Bronchial epithelial cell (primary cell): Measurements from ENCODE around the gene SF3A2. TPM values are rescaled to one million over a fixed set of nuclear protein-coding genes. Genes with fewer than 3 reads are reported as not detected.

Experiments
- DNase-seq: peaks from one replicate; pipeline ENCODE4 v3.0.0-alpha.2; 2010; ENCODE audit warnings: low read depth
- FAIRE-seq: peaks from 2 replicates; lab custom pipeline; 2011; peaks lifted over from hg19 to GRCh38; lab: Jason Lieb, UNC
- H3K27me3 ChIP-seq: 2 replicates; pipeline ENCODE4 v1.5.1; 2011; ENCODE audit warnings: low read length; ENCODE audit not compliant: control insufficient read depth, insufficient read depth
- H3K36me3 ChIP-seq: 2 replicates; pipeline ENCODE4 v1.5.1; 2011; ENCODE audit warnings: low read length; ENCODE audit not compliant: control insufficient read depth, insufficient read depth
- H3K4me3 ChIP-seq: 2 replicates; pipeline ENCODE4 v1.5.1; 2011; ENCODE audit warnings: mild to moderate bottlenecking, low read depth, low read length, control low read depth
- total RNA-seq: library from RNA; depleted of rRNA; stranded (reverse); fragments of >200 nt; gene quantifications from 2 replicates; pipeline ENCODE4 v1.2.1, GENCODE V29; 2014
- TF ChIP-seq, protein P1 (sequence below): IDR thresholded peaks from 2 replicates; pipeline ENCODE4 v1.5.1; 2011; ENCODE audit warnings: mild to moderate bottlenecking, moderate library complexity, low read length, control low read depth, inconsistent platforms; ENCODE audit not compliant: insufficient read depth, severe bottlenecking

The SF3A2 gene
- total RNA-seq, 1 donor from 2014 or later, result 24.2 TPM

GRCh38 chr19:2237869-2238153 is 1.2 kb downstream of the SF3A2 start:
- Histone ChIP-seq H3K4me3 (peak overlapping the region; percentile 78), H3K36me3 (peaks cover 19% of the 10 kb centered on the region), H3K27me3 (no peaks in the 10 kb centered on the region)
- DNase-seq (no peak), FAIRE-seq (no peak)
- TF ChIP-seq, protein P1, sequence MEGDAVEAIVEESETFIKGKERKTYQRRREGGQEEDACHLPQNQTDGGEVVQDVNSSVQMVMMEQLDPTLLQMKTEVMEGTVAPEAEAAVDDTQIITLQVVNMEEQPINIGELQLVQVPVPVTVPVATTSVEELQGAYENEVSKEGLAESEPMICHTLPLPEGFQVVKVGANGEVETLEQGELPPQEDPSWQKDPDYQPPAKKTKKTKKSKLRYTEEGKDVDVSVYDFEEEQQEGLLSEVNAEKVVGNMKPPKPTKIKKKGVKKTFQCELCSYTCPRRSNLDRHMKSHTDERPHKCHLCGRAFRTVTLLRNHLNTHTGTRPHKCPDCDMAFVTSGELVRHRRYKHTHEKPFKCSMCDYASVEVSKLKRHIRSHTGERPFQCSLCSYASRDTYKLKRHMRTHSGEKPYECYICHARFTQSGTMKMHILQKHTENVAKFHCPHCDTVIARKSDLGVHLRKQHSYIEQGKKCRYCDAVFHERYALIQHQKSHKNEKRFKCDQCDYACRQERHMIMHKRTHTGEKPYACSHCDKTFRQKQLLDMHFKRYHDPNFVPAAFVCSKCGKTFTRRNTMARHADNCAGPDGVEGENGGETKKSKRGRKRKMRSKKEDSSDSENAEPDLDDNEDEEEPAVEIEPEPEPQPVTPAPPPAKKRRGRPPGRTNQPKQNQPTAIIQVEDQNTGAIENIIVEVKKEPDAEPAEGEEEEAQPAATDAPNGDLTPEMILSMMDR, result no peak

- no peaks in the 10 kb centered on the region for H3K27me3 ChIP-seq
- H3K36me3 ChIP-seq, result peaks cover 20% of the 10 kb centered on the region
- no peak for FAIRE-seq
- TF ChIP-seq, protein P1, result no peak
- H3K4me3 ChIP-seq, result no peak overlapping the region
- no peak for DNase-seq
Measured at GRCh38 chr19:2239173-2239572, 2.5 kb downstream of the SF3A2 start.

DNA sequence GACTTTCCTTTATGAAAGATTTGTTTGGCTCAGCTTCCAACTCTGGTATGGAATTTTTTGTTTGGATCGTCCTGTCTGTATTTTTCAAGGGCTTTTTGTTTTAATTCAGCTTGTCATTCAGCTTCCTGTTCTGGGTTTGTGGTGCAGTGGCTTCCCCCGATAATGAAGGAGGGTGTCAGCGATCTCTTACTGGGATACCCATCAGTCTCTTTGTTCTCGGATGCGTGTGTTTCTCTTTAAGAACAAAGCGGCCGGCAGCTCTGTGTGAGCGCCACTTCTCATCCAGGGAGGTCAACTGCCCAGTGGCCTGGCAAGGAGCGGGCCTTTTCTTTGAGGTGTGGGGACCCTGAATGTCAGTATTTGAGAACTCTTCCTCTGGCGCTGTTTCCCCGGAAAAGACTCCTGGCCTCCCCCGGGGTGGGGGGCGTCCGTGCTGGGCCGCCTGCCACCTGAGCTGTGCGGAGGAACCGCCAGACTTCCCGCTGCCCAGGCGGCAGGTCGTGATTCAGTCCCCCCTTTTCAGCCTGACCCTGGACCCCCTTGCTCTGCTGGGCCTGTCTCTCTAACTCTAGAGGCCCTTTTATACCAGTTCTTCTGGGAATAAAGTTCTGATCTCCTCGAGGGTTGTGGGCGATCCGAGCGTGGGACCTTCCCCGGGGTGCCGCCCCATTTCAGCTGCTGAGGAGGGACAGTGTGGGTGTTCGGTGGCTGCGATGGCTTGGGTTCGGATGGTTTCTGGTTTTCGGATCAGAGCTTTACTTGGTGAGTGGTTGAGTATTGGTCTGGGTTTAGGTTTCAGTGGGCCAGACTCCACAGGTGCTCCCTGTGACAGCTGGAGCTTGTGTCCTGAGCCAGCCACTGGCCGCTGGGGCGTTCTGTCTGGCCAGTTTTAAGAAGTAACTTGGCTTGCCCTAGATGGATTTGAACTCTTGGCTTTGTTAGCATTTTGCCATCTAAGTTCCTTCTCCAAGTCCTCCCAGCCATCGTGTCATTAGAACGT is 3.4 kb downstream of the SF3A2 start:
- H3K27me3 ChIP-seq, result no peaks in the 10 kb centered on the region
- FAIRE-seq, result no peak
- DNase-seq, result no peak
- TF ChIP-seq, protein P1, result no peak
- peak overlapping the region; percentile 3 for H3K4me3 ChIP-seq
- H3K36me3 ChIP-seq, result peaks cover 27% of the 10 kb centered on the region

DNA sequence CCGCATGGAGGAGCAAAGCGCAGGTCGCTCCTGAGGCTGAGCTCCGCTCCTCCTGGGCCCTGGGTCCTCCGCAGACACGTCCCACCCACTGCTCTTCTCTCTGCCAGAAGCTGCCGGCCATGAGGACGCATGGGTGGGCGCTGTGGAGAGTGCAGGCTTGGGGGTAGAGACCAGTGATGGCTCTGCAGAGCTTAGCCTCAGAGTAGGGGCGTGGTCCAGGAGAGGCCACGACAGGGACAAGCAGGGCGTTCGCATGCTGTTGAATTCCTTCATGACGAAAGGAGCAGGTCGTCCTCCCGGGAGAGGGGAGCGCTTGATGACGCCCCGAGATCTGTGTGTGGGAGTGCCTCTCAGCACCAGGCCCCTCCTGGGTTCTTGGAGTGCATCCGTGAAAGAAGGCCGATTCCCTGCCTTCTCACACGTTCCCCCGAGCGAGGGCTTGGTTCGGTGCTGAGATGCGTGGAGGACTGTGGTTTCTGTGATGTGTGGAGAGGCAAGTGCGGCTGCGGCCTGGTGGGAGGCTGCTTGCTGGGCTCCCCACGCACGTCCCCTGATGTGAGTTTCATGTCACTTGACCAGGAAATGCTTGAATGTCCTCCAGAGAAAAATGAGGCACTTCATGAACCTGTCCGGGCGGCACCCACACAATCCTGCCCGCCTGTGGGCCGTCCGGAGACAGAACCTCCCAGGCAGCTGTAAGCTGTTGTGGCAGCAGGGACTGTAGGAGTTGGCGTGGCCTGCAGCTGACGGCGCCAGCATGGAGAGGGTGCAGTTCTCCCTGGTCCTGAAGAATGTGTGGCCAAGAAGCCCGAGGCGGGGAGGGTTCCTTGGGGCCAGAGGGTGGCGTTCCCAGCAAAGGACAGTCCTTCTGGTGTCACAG is 4.5 kb downstream of the SF3A2 start:
- Histone ChIP-seq H3K4me3 (no peak overlapping the region), H3K36me3 (peaks cover 32% of the 10 kb centered on the region)
- TF ChIP-seq, protein P1, result no peak

GRCh38 chr19:2242092-2242537 is 5.5 kb downstream of the SF3A2 start:
- Histone ChIP-seq H3K4me3 (no peak overlapping the region), H3K27me3 (no peaks in the 10 kb centered on the region), H3K36me3 (peaks cover 39% of the 10 kb centered on the region)
- TF ChIP-seq, protein P1, result no peak
- DNase-seq, result no peak
- no peak for FAIRE-seq

More for the DNA sequence above, 4.5 kb downstream of the SF3A2 start:
- DNase-seq, result no peak
- no peak for FAIRE-seq
- no peaks in the 10 kb centered on the region for H3K27me3 ChIP-seq
